KMS-11 (cell line): ENCODE results near the gene SNX4.

Source experiments
- H2AFZ ChIP-seq: fragments of 200-600 bp; sonication (generic); 2 replicates; pipeline ENCODE4 v1.6.1; 2016; ENCODE audit warnings: antibody characterized with exemption, mixed run types, low read depth
- H3K27ac ChIP-seq: fragments of 200-600 bp; sonication (generic); 2 replicates; pipeline ENCODE4 v1.6.1; 2016; ENCODE audit warnings: mild to moderate bottlenecking, mixed run types
- H3K27me3 ChIP-seq: fragments of 200-600 bp; sonication (generic); 2 replicates; pipeline ENCODE4 v1.6.1; 2017; ENCODE audit warnings: mild to moderate bottlenecking, low read depth, mixed run types, moderate library complexity; ENCODE audit not compliant: insufficient read depth
- H3K36me3 ChIP-seq: fragments of 200-600 bp; sonication (generic); 2 replicates; pipeline ENCODE4 v1.6.1; 2017; ENCODE audit warnings: mild to moderate bottlenecking, mixed run types; ENCODE audit not compliant: insufficient read depth
- H3K4me1 ChIP-seq: fragments of 200-600 bp; sonication (generic); 2 replicates; pipeline ENCODE4 v1.6.1; 2016; ENCODE audit warnings: mild to moderate bottlenecking, low read depth, mixed run types; ENCODE audit not compliant: poor library complexity, severe bottlenecking
- H3K4me2 ChIP-seq: fragments of 200-600 bp; sonication (generic); 2 replicates; pipeline ENCODE4 v1.7.0; 2016; ENCODE audit warnings: mild to moderate bottlenecking, mixed run types
- H3K4me3 ChIP-seq: fragments of 200-600 bp; sonication (generic); IDR thresholded peaks from 2 replicates; pipeline ENCODE4 v1.6.1; 2017; ENCODE audit warnings: low read depth, low read length, mixed read lengths; ENCODE audit not compliant: insufficient read depth
- H3K79me2 ChIP-seq: fragments of 200-600 bp; sonication (generic); 2 replicates; pipeline ENCODE4 v1.6.1; 2016; ENCODE audit warnings: low read depth, mixed run types; ENCODE audit not compliant: insufficient read depth
- H3K9ac ChIP-seq: fragments of 200-600 bp; sonication (generic); 2 replicates; pipeline ENCODE4 v1.6.1; 2016; ENCODE audit warnings: mild to moderate bottlenecking, mixed run types
- H4K20me1 ChIP-seq: fragments of 200-600 bp; sonication (generic); 2 replicates; pipeline ENCODE4 v1.6.1; 2016; ENCODE audit warnings: mild to moderate bottlenecking, mixed run types; ENCODE audit not compliant: insufficient read depth
- CTCF ChIP-seq: fragments of 200-600 bp; sonication (generic); conservative IDR thresholded peaks from 2 replicates; pipeline ENCODE4 v1.6.1; 2017; ENCODE audit warnings: low read depth, mild to moderate bottlenecking, antibody characterized with exemption, low read length, moderate library complexity, mixed read lengths

Gene SNX4

GRCh38 chr3:125436921-125437320, 83.1 kb downstream of the SNX4 start:
- H3K4me2 ChIP-seq: no peak overlapping the region
- no peaks in the 10 kb centered on the region for H3K79me2 ChIP-seq
- TF ChIP-seq CTCF: no peak
- H3K27me3 ChIP-seq: no peaks in the 10 kb centered on the region
- H3K9ac ChIP-seq: no peak overlapping the region
- H3K36me3 ChIP-seq: no peaks in the 10 kb centered on the region
- no peaks in the 10 kb centered on the region for H3K4me1 ChIP-seq
- H4K20me1 ChIP-seq: no peaks in the 10 kb centered on the region
- no peak overlapping the region for H3K4me3 ChIP-seq
- no peak overlapping the region for H3K27ac ChIP-seq
- no peak overlapping the region for H2AFZ ChIP-seq

GRCh38 chr3:125435231-125435630, 84.8 kb downstream of the SNX4 start:
- Histone ChIP-seq H4K20me1 (no peaks in the 10 kb centered on the region), H3K4me3 (no peak overlapping the region), H3K4me2 (no peak overlapping the region), H3K79me2 (no peaks in the 10 kb centered on the region), H3K36me3 (no peaks in the 10 kb centered on the region), H3K27ac (no peak overlapping the region), H2AFZ (no peak overlapping the region), H3K4me1 (no peaks in the 10 kb centered on the region), H3K9ac (no peak overlapping the region), H3K27me3 (no peaks in the 10 kb centered on the region)
- no peak for TF ChIP-seq CTCF

- Histone ChIP-seq H3K9ac (no peak overlapping the region), H3K79me2 (no peaks in the 10 kb centered on the region), H2AFZ (no peak overlapping the region), H3K36me3 (no peaks in the 10 kb centered on the region), H3K4me1 (no peaks in the 10 kb centered on the region), H3K27ac (no peak overlapping the region), H4K20me1 (no peaks in the 10 kb centered on the region), H3K4me2 (no peak overlapping the region), H3K27me3 (no peaks in the 10 kb centered on the region), H3K4me3 (no peak overlapping the region)
- no peak for TF ChIP-seq CTCF
Observed at GRCh38 chr3:125434582-125435011, 85.4 kb downstream of the SNX4 start.

GRCh38 chr3:125433611-125434041, 86.4 kb downstream of the SNX4 start:
- H3K27me3 ChIP-seq: no peaks in the 10 kb centered on the region
- H3K27ac ChIP-seq: no peak overlapping the region
- no peaks in the 10 kb centered on the region for H3K4me1 ChIP-seq
- H3K4me3 ChIP-seq: no peak overlapping the region
- no peak overlapping the region for H2AFZ ChIP-seq
- no peaks in the 10 kb centered on the region for H3K36me3 ChIP-seq
- no peaks in the 10 kb centered on the region for H4K20me1 ChIP-seq
- no peak for TF ChIP-seq CTCF
- no peak overlapping the region for H3K9ac ChIP-seq
- no peak overlapping the region for H3K4me2 ChIP-seq
- H3K79me2 ChIP-seq: no peaks in the 10 kb centered on the region
